HG03039 (cell line): ENCODE results near the gene DPYSL4.

Experiments used
- ATAC-seq: cut with Tn5 transposase; IDR thresholded peaks from one replicate; pipeline ENCODE4 v1.9.1; 2021; ENCODE audit warnings: mild to moderate bottlenecking, moderate library complexity; ENCODE audit not compliant: unreplicated experiment

The DPYSL4 gene

GRCh38 chr10:132175907-132176581, 10.7 kb upstream of the DPYSL4 start:
- no peak for ATAC-seq

GRCh38 chr10:132176623-132177500, 9.9 kb upstream of the DPYSL4 start:
- no peak for ATAC-seq

- no peak for ATAC-seq
These were observed 8.7 kb upstream of the DPYSL4 start for GRCh38 chr10:132178046-132178445.

GRCh38 chr10:132178672-132179545, 7.8 kb upstream of the DPYSL4 start:
- no peak for ATAC-seq

- no peak for ATAC-seq
These were observed 7.0 kb upstream of the DPYSL4 start for GRCh38 chr10:132179551-132180392.

DNA sequence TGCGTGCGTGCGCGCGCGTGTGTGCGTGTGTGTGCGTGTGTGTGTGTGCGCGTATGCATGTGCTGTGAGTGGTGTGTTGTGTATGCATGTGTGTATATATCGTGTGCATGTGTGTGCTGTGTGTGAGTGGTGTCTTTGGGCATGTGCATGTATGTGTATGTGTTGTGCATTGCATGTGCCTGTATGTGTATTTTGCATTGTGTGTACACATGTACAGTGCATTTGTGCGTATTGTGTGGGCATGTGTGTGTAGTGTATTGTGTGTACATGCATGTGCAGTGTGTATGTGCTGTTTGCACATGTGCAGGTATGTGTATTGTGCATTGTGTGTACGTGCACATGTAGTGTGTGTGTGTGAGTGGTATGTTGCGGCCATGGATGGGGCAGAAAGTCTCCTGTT, 6.0 kb upstream of the DPYSL4 start:
- no peak for ATAC-seq

GRCh38 chr10:132181691-132182425, 4.9 kb upstream of the DPYSL4 start:
- ATAC-seq, result no peak

DNA sequence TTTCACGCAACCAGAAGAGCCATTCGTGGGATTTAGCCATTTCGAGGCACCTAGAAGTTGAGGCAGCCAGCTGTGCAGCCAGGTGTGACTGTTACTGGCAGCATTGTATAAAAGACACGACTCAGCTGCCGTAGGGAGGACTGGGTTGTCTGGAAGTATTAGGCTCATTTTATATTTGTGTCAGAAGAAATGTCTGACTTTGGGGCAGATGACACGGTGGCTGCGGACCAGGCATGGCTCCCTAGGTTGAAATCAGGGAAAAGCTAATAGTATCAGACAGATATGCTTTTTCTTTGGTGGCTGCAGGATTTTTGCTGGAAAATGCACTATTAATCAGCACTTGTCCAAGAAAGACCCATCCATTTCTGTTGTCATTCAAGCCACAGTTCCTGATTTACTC, 4.2 kb upstream of the DPYSL4 start:
- no peak for ATAC-seq

GRCh38 chr10:132183046-132183445, 3.7 kb upstream of the DPYSL4 start:
- ATAC-seq, result no peak

- ATAC-seq, result no peak
These were observed 1.7 kb upstream of the DPYSL4 start for GRCh38 chr10:132184816-132185593.

- no peak for ATAC-seq
These were observed 904 bp upstream of the DPYSL4 start for GRCh38 chr10:132185601-132186487.

DNA sequence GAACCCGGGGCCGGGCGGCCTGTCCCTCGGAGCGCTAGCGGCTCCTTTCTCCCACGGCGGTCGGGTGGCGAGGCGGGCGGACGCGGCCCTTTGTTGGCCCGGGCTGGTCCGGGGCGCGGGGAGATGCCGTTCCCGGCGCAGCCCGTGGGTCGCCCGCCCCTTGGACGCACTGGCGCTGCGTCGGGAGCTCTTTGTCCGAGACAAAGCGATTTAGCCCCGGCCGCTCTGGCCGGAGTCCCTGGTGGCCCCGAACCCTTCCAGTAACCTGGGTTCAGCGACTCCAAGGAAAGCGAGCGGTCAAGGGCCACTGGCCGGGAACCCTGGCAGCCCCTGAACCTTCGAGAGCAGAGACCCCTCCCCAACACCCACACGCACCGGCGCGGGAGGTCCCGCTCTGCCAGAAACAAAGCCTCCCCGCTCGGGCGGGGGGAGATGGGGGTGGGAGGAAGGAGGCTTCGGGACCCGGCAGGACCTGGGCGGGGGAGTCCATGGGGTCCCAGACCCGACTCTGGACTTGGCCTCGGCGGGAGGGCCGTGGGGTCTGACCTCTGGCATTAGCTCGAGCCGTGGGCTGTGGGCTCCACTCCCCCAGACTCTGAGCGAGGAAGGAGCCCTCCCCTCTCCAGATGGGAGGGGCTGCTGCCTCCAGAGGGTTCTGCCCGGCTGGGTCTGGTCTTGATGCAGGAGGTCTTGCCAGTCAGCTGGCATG, 836 bp downstream of the DPYSL4 start:
- no peak for ATAC-seq

GRCh38 chr10:132188331-132188730, 1.6 kb downstream of the DPYSL4 start:
- ATAC-seq, result no peak

DNA sequence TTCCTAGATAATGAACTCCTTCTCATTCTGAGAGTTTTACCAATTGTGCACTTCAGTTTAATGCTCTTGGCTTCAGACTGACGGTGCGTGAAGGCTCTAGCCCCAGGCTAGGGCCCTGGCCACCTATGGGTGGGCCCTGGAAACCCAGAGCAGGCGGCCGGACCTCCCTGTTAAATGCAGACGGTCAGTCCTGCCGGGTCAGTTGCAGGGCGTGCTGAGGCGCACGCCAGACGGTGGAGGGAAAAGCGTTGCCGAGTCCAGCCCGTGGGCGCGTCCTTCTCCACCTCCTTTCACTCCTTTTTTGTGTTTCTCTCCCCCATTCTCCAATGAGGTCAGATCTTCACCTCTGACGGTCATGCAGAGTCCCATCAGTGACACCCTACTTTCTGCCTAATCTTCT, 2.3 kb downstream of the DPYSL4 start:
- ATAC-seq, result no peak

DNA sequence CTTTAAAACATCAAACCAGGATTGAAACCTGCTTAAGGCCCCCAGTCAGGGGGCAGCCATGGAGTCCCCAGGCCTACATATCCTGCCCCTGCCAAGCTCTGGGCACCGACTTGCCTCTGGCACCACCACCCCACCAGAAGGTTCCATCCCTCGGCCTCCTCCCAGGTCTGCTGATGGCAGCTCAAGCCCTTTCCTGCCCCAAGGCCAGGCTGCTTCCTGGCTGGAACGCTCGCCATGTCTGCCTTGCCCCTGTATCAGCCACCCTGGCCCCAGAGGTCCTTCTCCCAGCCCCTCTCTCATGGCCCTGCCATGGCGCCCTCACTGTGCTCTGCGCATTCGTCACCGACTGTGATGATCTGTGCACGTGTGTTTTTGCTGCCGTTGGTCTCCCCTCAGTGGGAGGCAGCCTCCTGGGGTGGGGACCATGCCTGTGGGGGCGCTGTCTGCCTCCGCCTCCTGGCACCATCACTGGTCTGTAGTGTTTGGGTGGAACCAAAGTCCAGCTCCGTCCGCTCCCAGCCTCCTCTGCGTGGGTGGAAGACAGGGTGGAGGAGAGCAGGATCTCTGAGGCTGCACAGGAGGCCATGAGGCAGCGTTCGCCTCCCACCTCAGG, 3.2 kb downstream of the DPYSL4 start:
- ATAC-seq, result no peak

- ATAC-seq, result no peak
These were observed 5.6 kb downstream of the DPYSL4 start for GRCh38 chr10:132192076-132192975.
